HG03159 (cell line): ENCODE data around the gene FAM204A.

Source experiments
- ATAC-seq: cut with Tn5 transposase; IDR thresholded peaks from one replicate; pipeline ENCODE4 v1.9.1; 2021; ENCODE audit warnings: mild to moderate bottlenecking, moderate library complexity; ENCODE audit not compliant: unreplicated experiment

The FAM204A gene

GRCh38 chr10:118286051-118286838, 55.9 kb downstream of the FAM204A start:
- ATAC-seq = no peak

DNA sequence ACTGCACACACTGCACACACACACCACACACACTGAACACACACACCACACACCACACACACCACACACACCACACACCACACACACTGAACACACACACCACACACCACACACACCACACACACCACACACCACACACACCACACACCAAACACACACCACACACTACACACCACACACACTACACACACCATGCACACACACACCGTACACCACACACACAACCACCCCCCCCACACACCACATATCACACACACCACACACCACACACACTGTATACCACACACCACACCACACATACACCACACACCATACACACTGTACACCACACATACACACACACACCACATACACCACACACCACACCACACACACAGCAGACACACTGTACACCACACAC, 59.5 kb downstream of the FAM204A start:
- ATAC-seq = no peak

DNA sequence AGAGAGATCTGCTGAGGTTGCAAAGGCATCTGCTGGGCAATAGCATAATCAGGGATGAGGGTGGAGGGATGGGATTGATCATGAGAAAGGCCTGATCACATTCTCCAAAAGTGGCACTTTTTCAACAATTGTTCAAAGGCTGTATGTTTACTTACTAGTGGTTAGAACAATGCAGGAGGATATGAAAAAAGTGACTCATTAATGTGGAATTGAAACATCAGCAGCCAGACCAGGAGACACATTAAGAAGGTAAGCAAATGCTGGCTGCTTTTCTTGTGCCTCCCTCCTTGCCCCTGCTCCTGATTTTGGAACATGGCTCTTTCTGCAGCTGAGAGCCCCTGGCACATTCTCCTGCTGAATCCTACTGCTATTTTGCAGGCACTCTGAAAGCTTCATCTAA, 63.5 kb downstream of the FAM204A start:
- no peak for ATAC-seq

GRCh38 chr10:118277871-118278270, 64.3 kb downstream of the FAM204A start:
- no peak for ATAC-seq

DNA sequence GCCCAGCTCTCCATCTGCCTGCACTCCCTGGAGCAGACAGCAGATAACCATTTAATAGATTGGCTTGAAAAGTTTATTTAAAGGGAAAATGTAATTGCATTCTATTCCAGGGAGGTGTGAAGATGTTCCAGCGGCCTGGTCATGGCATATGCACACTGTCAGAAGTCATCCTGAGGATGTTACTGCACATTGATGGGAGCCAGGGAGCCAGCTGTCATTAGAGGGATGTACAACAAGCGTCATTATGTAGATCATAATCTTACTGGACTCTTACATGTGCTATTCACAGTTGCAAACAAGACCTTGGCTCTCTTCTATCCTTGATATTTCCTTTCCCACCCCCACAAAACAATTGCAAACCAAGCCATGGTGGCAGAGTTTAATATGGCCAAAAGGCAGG, 65.4 kb downstream of the FAM204A start:
- ATAC-seq = no peak

GRCh38 chr10:118276204-118276603, 65.9 kb downstream of the FAM204A start:
- ATAC-seq = no peak

DNA sequence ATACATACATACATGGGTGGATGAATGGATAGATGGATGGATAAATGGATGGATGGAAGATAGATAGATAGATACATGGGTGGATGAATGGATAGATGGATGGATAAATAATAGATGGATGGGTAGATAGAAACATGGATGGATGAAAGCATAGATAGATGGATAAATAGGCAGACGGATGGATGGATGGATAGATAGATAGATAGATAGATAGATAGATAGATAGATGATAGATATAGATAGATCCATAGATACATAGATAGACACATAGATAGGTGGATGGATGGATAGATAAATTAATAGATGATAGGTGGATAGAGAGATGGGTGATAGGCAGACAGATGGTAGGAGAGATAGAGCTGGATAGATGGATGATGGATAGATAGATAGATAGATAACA, 68.5 kb downstream of the FAM204A start:
- ATAC-seq = no peak

GRCh38 chr10:118272767-118273166, 69.4 kb downstream of the FAM204A start:
- no peak for ATAC-seq

DNA sequence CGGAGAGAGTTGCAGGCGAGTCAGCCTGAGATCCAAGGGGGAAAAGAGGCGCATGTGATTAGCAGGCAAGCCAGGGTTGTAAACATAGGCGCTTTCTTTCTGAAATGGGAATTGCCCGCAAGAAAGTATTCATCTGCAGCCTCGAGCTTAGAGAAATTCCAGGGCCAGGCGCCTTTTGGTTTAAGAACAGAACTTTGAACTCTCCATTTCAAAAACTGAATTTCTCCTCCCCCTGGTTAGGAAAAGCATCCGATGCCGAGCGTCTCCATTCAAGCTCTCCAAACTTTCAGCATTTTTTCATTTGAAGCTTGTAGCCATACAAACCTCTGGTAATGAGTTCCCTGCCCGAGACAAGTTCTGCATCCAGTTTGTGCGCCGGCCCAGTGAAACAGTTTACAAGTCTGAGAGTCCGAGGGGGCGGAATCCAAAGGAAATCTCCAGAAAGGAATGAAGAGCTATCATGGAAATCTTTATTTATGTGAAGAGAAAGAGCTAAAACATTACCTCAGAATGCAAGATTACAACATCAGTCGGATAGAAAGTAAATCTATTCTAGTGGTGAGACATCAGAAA, 69.9 kb downstream of the FAM204A start:
- ATAC-seq = no peak

- ATAC-seq = no peak
These were observed 70.5 kb downstream of the FAM204A start for GRCh38 chr10:118271671-118272070.

DNA sequence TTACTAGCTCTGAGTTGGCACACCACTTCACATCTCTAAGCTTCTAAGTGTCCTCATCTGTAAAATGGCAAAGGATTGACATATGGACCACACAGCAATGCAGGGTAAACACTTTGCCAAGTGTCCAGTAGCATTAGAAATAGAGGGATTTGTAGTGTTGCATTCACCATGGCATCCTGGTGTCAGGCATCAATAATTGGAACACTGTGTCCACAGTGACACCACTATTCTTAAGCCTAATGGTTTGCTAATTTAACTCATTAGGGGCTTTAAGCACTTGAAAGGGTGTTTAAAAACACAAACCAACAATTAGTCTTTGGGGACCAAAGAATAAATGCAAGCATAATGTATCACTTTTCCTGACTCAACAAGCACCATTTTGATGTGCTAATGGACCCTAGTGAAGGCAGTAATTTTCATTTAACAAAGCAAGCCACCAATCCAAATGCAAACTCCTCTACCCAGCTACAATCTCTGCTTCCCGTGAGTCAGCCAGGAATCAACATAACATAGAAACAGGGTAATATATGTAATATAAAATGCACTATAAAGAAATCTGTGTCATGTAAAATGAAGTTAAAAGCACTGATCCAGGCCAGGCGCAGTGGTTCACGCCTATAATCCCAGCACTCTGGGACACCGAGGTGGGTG, 75.9 kb downstream of the FAM204A start:
- ATAC-seq = no peak

- no peak for ATAC-seq
These were observed 77.2 kb downstream of the FAM204A start for GRCh38 chr10:118264838-118265470.

DNA sequence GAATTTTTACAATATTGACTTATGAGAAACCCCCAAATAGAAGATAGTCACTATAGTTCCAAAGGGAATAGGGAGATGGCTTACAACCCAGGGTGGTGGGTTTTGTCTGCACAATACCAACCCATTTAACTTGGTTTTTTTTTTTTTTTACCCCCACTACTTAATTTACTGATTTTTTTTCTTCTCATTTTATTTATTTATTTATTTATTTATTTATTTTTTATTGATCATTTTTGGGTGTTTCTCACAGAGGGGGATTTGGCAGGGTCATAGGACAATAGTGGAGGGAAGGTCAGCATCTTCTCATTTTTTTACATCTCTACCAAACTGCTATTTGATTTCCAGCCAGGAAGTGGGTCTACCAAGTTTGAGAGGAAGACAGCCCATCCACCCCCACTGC, 77.9 kb downstream of the FAM204A start:
- ATAC-seq = no peak

- ATAC-seq = no peak
These were observed 79.6 kb downstream of the FAM204A start for GRCh38 chr10:118262538-118262937.

- peak; percentile 72 for ATAC-seq
These were observed 82.7 kb downstream of the FAM204A start for GRCh38 chr10:118259288-118259906.

GRCh38 chr10:118258285-118258684, 83.8 kb downstream of the FAM204A start:
- no peak for ATAC-seq

- ATAC-seq = no peak
These were observed 85.1 kb downstream of the FAM204A start for GRCh38 chr10:118256825-118257570.

DNA sequence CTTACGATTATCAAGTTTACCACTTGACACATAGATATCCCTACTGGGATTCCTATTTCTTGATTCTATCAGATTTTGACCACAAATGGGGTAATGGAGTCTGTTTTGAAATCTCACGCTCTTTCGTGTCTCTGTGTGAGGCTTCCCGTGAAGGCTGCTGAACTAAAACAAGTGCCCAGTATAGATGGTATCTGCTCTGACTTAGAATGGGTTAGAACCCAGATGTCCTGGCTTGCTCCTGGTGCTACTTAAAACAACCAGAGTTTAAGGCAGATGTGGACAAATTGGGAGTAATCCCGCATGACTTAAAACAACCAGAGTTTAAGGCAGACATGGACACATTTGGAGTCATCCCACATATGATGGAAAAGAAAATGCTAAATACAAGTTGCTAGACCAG, 85.9 kb downstream of the FAM204A start:
- no peak for ATAC-seq

DNA sequence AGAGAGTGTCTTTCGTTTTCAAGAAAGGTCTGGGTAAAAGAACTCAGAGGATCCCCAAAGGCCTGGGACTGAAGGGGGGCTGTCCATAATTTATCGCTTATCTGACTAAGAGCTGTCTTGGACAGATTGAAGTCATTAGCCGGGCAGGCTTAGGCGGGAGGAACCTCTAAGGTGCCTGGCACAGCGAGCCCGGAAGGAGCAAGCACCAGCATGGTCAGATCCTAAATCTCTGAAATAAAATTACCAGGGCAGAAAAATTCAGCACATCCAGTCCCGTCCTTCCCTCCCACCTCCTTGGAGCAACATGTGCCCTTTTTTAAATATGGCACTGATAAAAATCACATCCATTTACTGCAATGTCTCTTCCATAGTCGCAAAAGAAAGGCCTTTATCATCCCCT, 86.8 kb downstream of the FAM204A start:
- ATAC-seq = no peak

- no peak for ATAC-seq
These were observed 87.5 kb downstream of the FAM204A start for GRCh38 chr10:118254654-118255053.

DNA sequence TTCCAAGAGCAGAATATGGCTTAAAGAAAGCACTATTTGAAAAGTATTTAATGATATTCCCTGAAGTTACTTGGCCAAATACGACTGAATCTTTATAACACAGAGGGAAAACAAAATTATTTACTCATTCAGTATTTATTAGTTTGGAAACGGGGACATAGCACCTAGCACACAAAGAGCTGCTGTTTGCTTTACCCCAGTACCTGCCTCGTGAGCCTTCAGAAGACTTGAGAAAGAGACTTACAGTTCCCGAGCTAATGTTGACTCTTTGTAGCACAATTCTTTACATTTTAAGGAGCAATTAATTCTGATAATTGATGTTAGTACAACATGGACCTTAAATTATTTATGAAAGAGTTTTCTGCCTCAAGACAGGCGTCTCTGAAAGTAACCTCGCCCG, 88.7 kb downstream of the FAM204A start:
- ATAC-seq = no peak
